HEK293 (cell line): ENCODE measurements around the gene LMAN1L.

Source experiments
- CTCF ChIA-PET: fragments of 350-600 bp; formaldehyde crosslinking; extraction: SDS; loops from one replicate; lab custom pipeline; 2021; ENCODE audit warnings: antibody characterized with exemption; lab: Yijun Ruan, JAX
- POLR2A ChIA-PET: fragments of 300-600 bp; formaldehyde crosslinking; extraction: SDS; loops from one replicate; lab custom pipeline; 2020; ENCODE audit warnings: antibody characterized with exemption, inconsistent platforms; lab: Yijun Ruan, JAX
- H3K27ac ChIP-seq: fragments of 200-500 bp; sonication (Bioruptor generic); 2 replicates; pipeline ENCODE4 v1.5.1; 2014; ENCODE audit warnings: low read depth, low read length, control low read depth, inconsistent platforms; ENCODE audit errors: extremely low read depth
- H3K36me3 ChIP-seq, 2 experiments: fragments of 200-500 bp in 1 of 2; sonication (Bioruptor generic) in 1 of 2; 1 replicate in 1 of 2; 2 replicates in 1 of 2; pipeline ENCODE4 v1.5.1; 2014 to 2017; ENCODE audit warnings: inconsistent platforms in 2 of 2, low read length in 2 of 2; ENCODE audit not compliant: control insufficient read depth in 2 of 2, insufficient read depth in 1 of 2
- H3K4me1 ChIP-seq: fragments of 200-500 bp; sonication (Bioruptor generic); 2 replicates; pipeline ENCODE4 v1.5.1; 2014; ENCODE audit warnings: mild to moderate bottlenecking, low read length, inconsistent platforms; ENCODE audit not compliant: control insufficient read depth, insufficient read depth
- H3K4me3 ChIP-seq: 2 replicates; pipeline ENCODE4 v1.5.1; 2011; ENCODE audit warnings: low read depth, mild to moderate bottlenecking, control low read depth, low read length, moderate library complexity
- H3K9me3 ChIP-seq: fragments of 200-500 bp; sonication (Bioruptor generic); 2 replicates; pipeline ENCODE4 v1.5.1; 2014; ENCODE audit warnings: low read depth, low read length, inconsistent platforms; ENCODE audit not compliant: control insufficient read depth, insufficient read depth
- ZNF335 ChIP-seq: fragments of 450-650 bp; formaldehyde crosslinking; conservative IDR thresholded peaks from 2 replicates; pipeline ENCODE4 v1.5.1; 2016; ENCODE audit warnings: missing biosample characterization, missing genetic modification characterization
- ZNF350 ChIP-seq: fragments of 450-650 bp; formaldehyde crosslinking; IDR thresholded peaks from 2 replicates; pipeline ENCODE4 v1.5.0; 2017; ENCODE audit warnings: missing biosample characterization, mild to moderate bottlenecking, missing genetic modification characterization
- ZNF394 ChIP-seq: fragments of 450-650 bp; formaldehyde crosslinking; IDR thresholded peaks from 2 replicates; pipeline ENCODE4 v1.5.1; 2016; ENCODE audit warnings: missing biosample characterization, missing genetic modification characterization, mild to moderate bottlenecking, moderate library complexity, borderline replicate concordance
- ZNF600 ChIP-seq: fragments of 450-650 bp; formaldehyde crosslinking; IDR thresholded peaks from 2 replicates; pipeline ENCODE4 v1.5.1; 2016; ENCODE audit warnings: missing biosample characterization, missing genetic modification characterization
- ZNF660 ChIP-seq: fragments of 450-650 bp; IDR thresholded peaks from 2 replicates; pipeline ENCODE4 v1.5.1; 2018; ENCODE audit warnings: missing biosample characterization, mild to moderate bottlenecking, missing genetic modification characterization
- ZNF776 ChIP-seq: fragments of 450-650 bp; formaldehyde crosslinking; IDR thresholded peaks from 2 replicates; pipeline ENCODE4 v1.5.0; 2017; ENCODE audit warnings: missing biosample characterization, missing genetic modification characterization, borderline replicate concordance
- ZNF791 ChIP-seq: fragments of 450-650 bp; formaldehyde crosslinking; IDR thresholded peaks from 2 replicates; pipeline ENCODE4 v1.5.1; 2016; ENCODE audit warnings: missing biosample characterization, missing genetic modification characterization
- ZNF837 ChIP-seq: fragments of 450-650 bp; formaldehyde crosslinking; IDR thresholded peaks from 2 replicates; pipeline ENCODE4 v1.5.1; 2016; ENCODE audit warnings: missing biosample characterization, missing genetic modification characterization
- ZSCAN30 ChIP-seq: fragments of 450-650 bp; IDR thresholded peaks from 2 replicates; pipeline ENCODE4 v1.5.1; 2018; ENCODE audit warnings: missing biosample characterization, mild to moderate bottlenecking, missing genetic modification characterization, moderate library complexity
- TF ChIP-seq, protein P1 (sequence below): fragments of 450-650 bp; IDR thresholded peaks from 2 replicates; pipeline ENCODE4 v1.5.1; 2018; ENCODE audit warnings: missing biosample characterization, missing genetic modification characterization
- TF ChIP-seq, protein P2 (sequence below): fragments of 450-650 bp; formaldehyde crosslinking; IDR thresholded peaks from 2 replicates; pipeline ENCODE4 v1.5.1; 2016; ENCODE audit warnings: missing biosample characterization, missing genetic modification characterization
- TF ChIP-seq, protein P3 (sequence below): fragments of 450-650 bp; formaldehyde crosslinking; IDR thresholded peaks from 2 replicates; pipeline ENCODE4 v1.5.1; 2016; ENCODE audit warnings: missing biosample characterization, missing genetic modification characterization
- TF ChIP-seq, protein P4 (sequence below): fragments of 450-650 bp; formaldehyde crosslinking; IDR thresholded peaks from 2 replicates; pipeline ENCODE4 v1.5.1; 2016; ENCODE audit warnings: missing biosample characterization, missing genetic modification characterization
- TF ChIP-seq, protein P5 (sequence below): fragments of 450-650 bp; formaldehyde crosslinking; IDR thresholded peaks from 2 replicates; pipeline ENCODE4 v1.5.1; 2016; ENCODE audit warnings: missing biosample characterization, missing genetic modification characterization

Gene LMAN1L

DNA sequence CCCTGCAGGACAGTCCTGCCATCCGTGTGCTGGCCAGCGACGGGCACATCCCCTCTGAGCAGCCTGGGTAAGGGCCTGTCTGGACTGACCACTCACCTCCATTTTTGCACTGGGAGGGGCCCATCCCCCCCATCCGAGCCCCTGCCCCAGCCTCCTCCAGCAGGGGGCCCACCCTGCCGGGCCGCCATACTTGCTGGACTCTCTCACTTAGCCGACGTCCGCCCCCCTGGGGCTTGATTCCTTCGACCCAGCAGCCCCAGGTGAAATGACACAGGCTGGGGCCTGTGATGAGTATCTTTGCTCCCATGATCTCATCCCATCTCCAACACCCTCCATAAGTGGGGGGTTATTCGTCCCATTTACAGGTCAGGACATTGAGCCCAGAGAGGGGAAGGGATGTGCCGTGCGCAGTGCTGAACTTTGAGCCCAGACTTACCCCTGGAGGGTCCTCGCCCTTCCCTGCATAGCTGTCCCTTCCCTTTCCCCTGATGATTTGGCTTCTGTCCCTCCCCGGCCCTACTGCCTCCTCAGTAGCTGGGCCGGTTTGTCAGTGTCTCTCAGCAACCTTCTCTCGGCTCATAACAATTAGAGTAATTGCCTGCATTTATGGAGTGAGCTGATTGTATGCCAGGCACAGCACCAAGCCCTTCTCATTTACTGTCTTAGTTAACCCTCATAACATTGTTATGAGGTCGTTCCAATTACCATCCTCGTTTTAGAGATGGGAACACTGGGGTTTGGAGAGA is 4.2 kb downstream of the LMAN1L start (continued):
- TF ChIP-seq, protein P1, sequence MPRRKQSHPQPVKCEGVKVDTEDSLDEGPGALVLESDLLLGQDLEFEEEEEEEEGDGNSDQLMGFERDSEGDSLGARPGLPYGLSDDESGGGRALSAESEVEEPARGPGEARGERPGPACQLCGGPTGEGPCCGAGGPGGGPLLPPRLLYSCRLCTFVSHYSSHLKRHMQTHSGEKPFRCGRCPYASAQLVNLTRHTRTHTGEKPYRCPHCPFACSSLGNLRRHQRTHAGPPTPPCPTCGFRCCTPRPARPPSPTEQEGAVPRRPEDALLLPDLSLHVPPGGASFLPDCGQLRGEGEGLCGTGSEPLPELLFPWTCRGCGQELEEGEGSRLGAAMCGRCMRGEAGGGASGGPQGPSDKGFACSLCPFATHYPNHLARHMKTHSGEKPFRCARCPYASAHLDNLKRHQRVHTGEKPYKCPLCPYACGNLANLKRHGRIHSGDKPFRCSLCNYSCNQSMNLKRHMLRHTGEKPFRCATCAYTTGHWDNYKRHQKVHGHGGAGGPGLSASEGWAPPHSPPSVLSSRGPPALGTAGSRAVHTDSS (tag by site-specific recombination) = no peak
- TF ChIP-seq ZNF776 (tag by site-specific recombination) (no peak), ZNF791 (no peak)
- TF ChIP-seq, all 188 proteins: peak for 32

DNA sequence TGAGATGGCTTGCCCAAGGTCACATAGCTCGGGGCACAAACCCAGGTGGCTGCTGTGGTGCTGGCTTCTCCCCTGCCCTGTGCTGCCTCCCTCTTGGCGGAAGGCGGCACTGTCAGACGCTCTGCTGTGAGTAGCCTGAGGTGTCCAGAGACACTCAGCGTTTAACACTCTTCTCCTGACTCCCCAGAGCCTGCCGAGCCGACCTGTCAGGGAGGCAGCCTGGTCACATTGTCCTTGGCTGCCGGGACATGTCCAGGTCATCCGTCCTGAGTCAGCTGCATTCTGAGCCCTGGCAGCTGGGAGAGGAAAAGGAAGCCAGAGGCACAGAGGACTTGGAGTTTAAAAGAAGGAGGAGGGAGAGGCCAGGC is 4.7 kb downstream of the LMAN1L start:
- CTCF ChIA-PET = interaction anchor here (0.6 to 4.1 kb wide), 7 partner anchors 9 to 133 kb away, joined by 3 to 21 read pairs (median 4); partner anchors contain the start of gene CPLX3
- no peak for TF ChIP-seq ZNF660 (tag by site-specific recombination)
- no peak for TF ChIP-seq ZNF350
- 0 out of 2 replicates have a peak, but pooled peaks have one; percentile 23 for TF ChIP-seq ZSCAN30
- peak; percentile 6 for TF ChIP-seq ZNF335 (tag by site-specific recombination)
- 0 out of 2 replicates have a peak, but pooled peaks have one; percentile 69 for TF ChIP-seq ZNF394 (tag by site-specific recombination)
- TF ChIP-seq, protein P2, sequence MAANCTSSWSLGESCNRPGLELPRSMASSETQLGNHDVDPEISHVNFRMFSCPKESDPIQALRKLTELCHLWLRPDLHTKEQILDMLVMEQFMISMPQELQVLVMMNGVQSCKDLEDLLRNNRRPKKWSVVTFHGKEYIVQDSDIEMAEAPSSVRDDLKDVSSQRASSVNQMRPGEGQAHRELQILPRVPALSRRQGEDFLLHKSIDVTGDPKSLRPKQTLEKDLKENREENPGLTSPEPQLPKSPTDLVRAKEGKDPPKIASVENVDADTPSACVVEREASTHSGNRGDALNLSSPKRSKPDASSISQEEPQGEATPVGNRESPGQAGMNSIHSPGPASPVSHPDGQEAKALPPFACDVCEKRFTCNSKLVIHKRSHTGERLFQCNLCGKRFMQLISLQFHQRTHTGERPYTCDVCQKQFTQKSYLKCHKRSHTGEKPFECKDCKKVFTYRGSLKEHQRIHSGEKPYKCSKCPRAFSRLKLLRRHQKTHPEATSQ = no peak
- TF ChIP-seq, protein P3, sequence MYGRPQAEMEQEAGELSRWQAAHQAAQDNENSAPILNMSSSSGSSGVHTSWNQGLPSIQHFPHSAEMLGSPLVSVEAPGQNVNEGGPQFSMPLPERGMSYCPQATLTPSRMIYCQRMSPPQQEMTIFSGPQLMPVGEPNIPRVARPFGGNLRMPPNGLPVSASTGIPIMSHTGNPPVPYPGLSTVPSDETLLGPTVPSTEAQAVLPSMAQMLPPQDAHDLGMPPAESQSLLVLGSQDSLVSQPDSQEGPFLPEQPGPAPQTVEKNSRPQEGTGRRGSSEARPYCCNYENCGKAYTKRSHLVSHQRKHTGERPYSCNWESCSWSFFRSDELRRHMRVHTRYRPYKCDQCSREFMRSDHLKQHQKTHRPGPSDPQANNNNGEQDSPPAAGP = no peak
- TF ChIP-seq, protein P4, sequence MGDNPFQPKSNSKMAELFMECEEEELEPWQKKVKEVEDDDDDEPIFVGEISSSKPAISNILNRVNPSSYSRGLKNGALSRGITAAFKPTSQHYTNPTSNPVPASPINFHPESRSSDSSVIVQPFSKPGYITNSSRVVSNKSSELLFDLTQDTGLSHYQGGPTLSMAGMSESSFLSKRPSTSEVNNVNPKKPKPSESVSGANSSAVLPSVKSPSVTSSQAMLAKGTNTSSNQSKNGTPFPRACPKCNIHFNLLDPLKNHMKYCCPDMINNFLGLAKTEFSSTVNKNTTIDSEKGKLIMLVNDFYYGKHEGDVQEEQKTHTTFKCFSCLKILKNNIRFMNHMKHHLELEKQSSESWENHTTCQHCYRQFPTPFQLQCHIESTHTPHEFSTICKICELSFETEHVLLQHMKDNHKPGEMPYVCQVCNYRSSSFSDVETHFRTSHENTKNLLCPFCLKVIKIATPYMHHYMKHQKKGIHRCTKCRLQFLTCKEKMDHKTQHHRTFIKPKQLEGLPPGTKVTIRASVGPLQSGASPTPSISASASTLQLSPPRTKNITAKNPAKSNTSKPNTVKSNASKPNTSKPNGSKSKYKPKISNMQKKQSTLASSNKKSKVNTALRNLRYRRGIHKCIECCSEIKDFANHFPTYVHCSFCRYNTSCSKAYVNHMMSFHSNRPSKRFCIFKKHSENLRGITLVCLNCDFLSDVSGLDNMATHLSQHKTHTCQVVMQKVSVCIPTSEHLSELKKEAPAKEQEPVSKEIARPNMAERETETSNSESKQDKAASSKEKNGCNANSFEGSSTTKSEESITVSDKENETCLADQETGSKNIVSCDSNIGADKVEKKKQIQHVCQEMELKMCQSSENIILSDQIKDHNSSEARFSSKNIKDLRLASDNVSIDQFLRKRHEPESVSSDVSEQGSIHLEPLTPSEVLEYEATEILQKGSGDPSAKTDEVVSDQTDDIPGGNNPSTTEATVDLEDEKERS = no peak
- 0 out of 2 replicates have a peak, but pooled peaks have one; percentile 47 for TF ChIP-seq ZNF600 (tag by site-specific recombination)
- TF ChIP-seq ZNF837 (tag by site-specific recombination) = no peak
- TF ChIP-seq, protein P5, sequence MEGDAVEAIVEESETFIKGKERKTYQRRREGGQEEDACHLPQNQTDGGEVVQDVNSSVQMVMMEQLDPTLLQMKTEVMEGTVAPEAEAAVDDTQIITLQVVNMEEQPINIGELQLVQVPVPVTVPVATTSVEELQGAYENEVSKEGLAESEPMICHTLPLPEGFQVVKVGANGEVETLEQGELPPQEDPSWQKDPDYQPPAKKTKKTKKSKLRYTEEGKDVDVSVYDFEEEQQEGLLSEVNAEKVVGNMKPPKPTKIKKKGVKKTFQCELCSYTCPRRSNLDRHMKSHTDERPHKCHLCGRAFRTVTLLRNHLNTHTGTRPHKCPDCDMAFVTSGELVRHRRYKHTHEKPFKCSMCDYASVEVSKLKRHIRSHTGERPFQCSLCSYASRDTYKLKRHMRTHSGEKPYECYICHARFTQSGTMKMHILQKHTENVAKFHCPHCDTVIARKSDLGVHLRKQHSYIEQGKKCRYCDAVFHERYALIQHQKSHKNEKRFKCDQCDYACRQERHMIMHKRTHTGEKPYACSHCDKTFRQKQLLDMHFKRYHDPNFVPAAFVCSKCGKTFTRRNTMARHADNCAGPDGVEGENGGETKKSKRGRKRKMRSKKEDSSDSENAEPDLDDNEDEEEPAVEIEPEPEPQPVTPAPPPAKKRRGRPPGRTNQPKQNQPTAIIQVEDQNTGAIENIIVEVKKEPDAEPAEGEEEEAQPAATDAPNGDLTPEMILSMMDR (tag by site-specific recombination) = peak; percentile 21; the same call in 1 of the 2 replicates
- TF ChIP-seq, all 188 proteins: peak for 5
- POLR2A ChIA-PET = interaction anchor here (0.7 kb wide), 2 partner anchors 13 to 212 kb away, joined by 3 to 5 read pairs; no protein-coding TSS in a partner anchor
- no peak overlapping the region for H3K4me3 ChIP-seq
- no peaks in the 10 kb centered on the region for H3K4me1 ChIP-seq
- H3K27ac ChIP-seq = no peak overlapping the region
- H3K36me3 ChIP-seq = no peaks in the 10 kb centered on the region
- no peaks in the 10 kb centered on the region for H3K9me3 ChIP-seq
